Endodermal cell (in vitro differentiated cells): ENCODE results near the gene EIF4E3. TPM values are rescaled to one million over a fixed set of nuclear protein-coding genes. Genes with fewer than 3 reads are reported as not detected.

Source experiments
- DNase-seq: peaks from one replicate; pipeline ENCODE4 v3.0.0-alpha.2; 2017
- H3K27ac ChIP-seq: 2 replicates; pipeline ENCODE4 v1.5.1; 2013; ENCODE audit warnings: mild to moderate bottlenecking, low read depth, low read length, moderate library complexity
- H3K27me3 ChIP-seq: 2 replicates; pipeline ENCODE4 v1.6.1; 2013; ENCODE audit warnings: mild to moderate bottlenecking, low read length, moderate library complexity; ENCODE audit not compliant: insufficient read depth, control insufficient read depth, poor library complexity, severe bottlenecking
- H3K36me3 ChIP-seq: 2 replicates; pipeline ENCODE4 v1.7.0; 2013; ENCODE audit warnings: mild to moderate bottlenecking, low read length, moderate library complexity; ENCODE audit not compliant: control insufficient read depth, insufficient read depth
- H3K4me1 ChIP-seq: one replicate; pipeline ENCODE4 v1.7.0; 2013; ENCODE audit warnings: low read length; ENCODE audit not compliant: control insufficient read depth, insufficient read depth
- H3K4me3 ChIP-seq: 2 replicates; pipeline ENCODE4 v1.5.1; 2013; ENCODE audit warnings: mild to moderate bottlenecking, low read length, moderate library complexity
- H3K9ac ChIP-seq: 2 replicates; pipeline ENCODE4 v1.6.1; 2013; ENCODE audit warnings: mild to moderate bottlenecking, low read length, moderate library complexity; ENCODE audit not compliant: poor library complexity, severe bottlenecking; ENCODE audit errors: extremely low read depth
- H3K9me3 ChIP-seq: 2 replicates; pipeline ENCODE4 v1.6.1; 2013; ENCODE audit warnings: mild to moderate bottlenecking, low read length, moderate library complexity; ENCODE audit not compliant: control insufficient read depth
- H3K27ac Mint-ChIP-seq: 2 replicates; pipeline ENCODE4 v1.8.0; 2020; ENCODE audit warnings: mixed read lengths
- H3K27me3 Mint-ChIP-seq: 2 replicates; pipeline ENCODE4 v1.8.0; 2021; ENCODE audit warnings: mild to moderate bottlenecking, mixed read lengths; ENCODE audit not compliant: insufficient read depth
- H3K36me3 Mint-ChIP-seq: 2 replicates; pipeline ENCODE4 v1.8.0; 2020; ENCODE audit warnings: low read depth, mixed read lengths
- H3K4me1 Mint-ChIP-seq: 2 replicates; pipeline ENCODE4 v1.8.0; 2020; ENCODE audit warnings: mixed read lengths
- H3K4me3 Mint-ChIP-seq: 2 replicates; pipeline ENCODE4 v1.8.0; 2020; ENCODE audit warnings: mild to moderate bottlenecking, moderate library complexity, mixed read lengths
- H3K9me3 Mint-ChIP-seq: 2 replicates; pipeline ENCODE4 v1.8.0; 2020; ENCODE audit warnings: mild to moderate bottlenecking, mixed read lengths
- WGBS, 2 experiments: methylation state at CpG; one replicate each; pipeline versions ENCODE4 v1.1.5 to v1.1.7; 2013; ENCODE audit warnings: missing lambda C conversion rate in 2 of 2, mixed read lengths in 1 of 2; ENCODE audit not compliant: insufficient coverage in 1 of 2, insufficient read length in 1 of 2; 5-methylcytosine and 5-hydroxymethylcytosine counted together
- total RNA-seq, 2 donors: library from RNA; stranded (reverse); fragmentation: NEBNext Ultra II Directional in 1 of 2; extraction: Animal tissue kit (Norgen Biotek cat#: 25700) in 1 of 2; gene quantifications; 2 replicates in 1 of 2; 3 replicates in 1 of 2; pipeline ENCODE4 v1.2.1, GENCODE V29; 2021
- TF ChIP-seq, protein P1 (sequence below): fragments of 200-600 bp; sonication (generic); conservative IDR thresholded peaks from 2 replicates; pipeline ENCODE4 v1.5.0; 2021; ENCODE audit warnings: antibody characterized with exemption, mild to moderate bottlenecking

The EIF4E3 gene
- total RNA-seq, 2 donors from 2014 or later: 1.9 to 5.5 TPM

DNA sequence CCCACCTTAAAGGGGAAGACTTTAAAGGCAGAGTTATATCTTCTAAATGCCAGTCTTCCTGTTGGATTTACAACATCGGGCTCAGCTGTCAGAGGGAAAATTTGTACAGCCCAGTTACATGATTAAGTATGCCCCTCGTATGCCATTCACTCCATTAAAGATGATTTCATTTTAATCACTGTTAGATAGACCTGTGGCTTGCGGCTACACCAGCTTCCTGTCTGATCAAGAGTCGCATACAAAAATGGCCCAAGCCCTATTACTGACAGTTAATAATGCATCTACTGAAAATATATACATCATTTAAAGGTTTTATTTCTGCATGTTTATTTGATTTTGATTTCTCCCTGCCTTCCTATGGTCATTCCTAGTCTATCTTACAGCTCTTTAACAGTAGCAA lies 7.1 kb downstream of the EIF4E3 start:
- no peaks in the 10 kb centered on the region for H3K4me1 Mint-ChIP-seq
- H3K9me3 Mint-ChIP-seq: no peaks in the 10 kb centered on the region
- no peak overlapping the region for H3K27ac Mint-ChIP-seq
- H3K4me1 ChIP-seq: peaks cover 2% of the 10 kb centered on the region
- H3K4me3 Mint-ChIP-seq: no peak overlapping the region
- no peak for DNase-seq
- H3K4me3 ChIP-seq: no peak overlapping the region
- H3K9me3 ChIP-seq: no peaks in the 10 kb centered on the region
- H3K27me3 Mint-ChIP-seq: peaks cover 54% of the 10 kb centered on the region
- TF ChIP-seq, protein P1, sequence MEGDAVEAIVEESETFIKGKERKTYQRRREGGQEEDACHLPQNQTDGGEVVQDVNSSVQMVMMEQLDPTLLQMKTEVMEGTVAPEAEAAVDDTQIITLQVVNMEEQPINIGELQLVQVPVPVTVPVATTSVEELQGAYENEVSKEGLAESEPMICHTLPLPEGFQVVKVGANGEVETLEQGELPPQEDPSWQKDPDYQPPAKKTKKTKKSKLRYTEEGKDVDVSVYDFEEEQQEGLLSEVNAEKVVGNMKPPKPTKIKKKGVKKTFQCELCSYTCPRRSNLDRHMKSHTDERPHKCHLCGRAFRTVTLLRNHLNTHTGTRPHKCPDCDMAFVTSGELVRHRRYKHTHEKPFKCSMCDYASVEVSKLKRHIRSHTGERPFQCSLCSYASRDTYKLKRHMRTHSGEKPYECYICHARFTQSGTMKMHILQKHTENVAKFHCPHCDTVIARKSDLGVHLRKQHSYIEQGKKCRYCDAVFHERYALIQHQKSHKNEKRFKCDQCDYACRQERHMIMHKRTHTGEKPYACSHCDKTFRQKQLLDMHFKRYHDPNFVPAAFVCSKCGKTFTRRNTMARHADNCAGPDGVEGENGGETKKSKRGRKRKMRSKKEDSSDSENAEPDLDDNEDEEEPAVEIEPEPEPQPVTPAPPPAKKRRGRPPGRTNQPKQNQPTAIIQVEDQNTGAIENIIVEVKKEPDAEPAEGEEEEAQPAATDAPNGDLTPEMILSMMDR: no peak
- no peak overlapping the region for H3K27ac ChIP-seq
- 89 to 100% methylated on average over 1 to 4 of the region's 4 CpGs for WGBS, 2 experiments
- no peaks in the 10 kb centered on the region for H3K36me3 ChIP-seq
- H3K9ac ChIP-seq: no peak overlapping the region
- H3K36me3 Mint-ChIP-seq: no peaks in the 10 kb centered on the region
- H3K27me3 ChIP-seq: peaks cover 67% of the 10 kb centered on the region

DNA sequence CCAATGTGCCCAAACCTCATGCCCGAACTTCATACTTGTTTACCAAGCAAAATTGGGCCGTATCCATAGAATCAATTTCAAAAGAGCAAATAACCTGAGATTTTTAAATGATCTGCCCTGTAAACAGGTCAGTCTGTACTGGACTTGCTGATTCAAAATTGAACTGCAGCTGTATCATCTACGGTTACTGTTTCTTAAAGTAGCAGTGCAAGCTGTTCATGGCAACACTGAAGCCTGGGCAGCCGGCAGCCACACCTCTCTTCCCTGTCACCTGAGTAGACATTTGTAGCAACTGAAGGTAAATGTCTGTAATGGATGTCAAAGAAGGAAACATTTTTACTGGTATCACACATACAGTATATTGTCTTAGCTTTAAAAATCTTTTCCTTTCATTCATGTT lies 10.6 kb downstream of the EIF4E3 start:
- no peak overlapping the region for H3K27ac ChIP-seq
- peaks cover 2% of the 10 kb centered on the region for H3K4me1 ChIP-seq
- H3K4me3 Mint-ChIP-seq: no peak overlapping the region
- H3K27me3 Mint-ChIP-seq: peaks cover 25% of the 10 kb centered on the region
- no peak for DNase-seq
- H3K27me3 ChIP-seq: peaks cover 39% of the 10 kb centered on the region
- TF ChIP-seq, protein P1: no peak
- H3K9ac ChIP-seq: no peak overlapping the region
- no peak overlapping the region for H3K4me3 ChIP-seq
- H3K4me1 Mint-ChIP-seq: peaks cover 3% of the 10 kb centered on the region
- no peaks in the 10 kb centered on the region for H3K9me3 ChIP-seq
- 72 to 83% methylated on average over 3 to 4 of the region's 4 CpGs for WGBS, 2 experiments
- H3K36me3 Mint-ChIP-seq: no peaks in the 10 kb centered on the region
- no peaks in the 10 kb centered on the region for H3K9me3 Mint-ChIP-seq
- H3K27ac Mint-ChIP-seq: no peak overlapping the region
- H3K36me3 ChIP-seq: no peaks in the 10 kb centered on the region

DNA sequence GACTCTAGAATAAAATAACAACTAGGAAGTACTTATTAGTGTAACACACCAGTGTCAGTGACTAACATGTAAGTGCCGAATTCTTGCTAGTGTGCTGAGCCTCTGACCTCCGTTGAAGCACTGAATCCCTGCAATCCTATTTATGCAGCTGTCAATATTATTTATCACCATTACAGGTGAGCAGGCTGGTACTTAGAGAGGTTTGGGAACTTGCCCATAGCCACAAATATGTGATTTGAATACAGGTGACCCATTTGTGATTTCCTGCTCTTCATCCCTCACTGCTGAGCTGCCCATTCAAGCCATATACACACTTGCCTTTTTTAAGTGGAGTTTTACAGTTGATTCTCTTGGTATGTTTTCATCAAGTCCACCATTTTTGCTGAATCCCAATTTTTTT lies 12.2 kb downstream of the EIF4E3 start:
- TF ChIP-seq, protein P1: no peak
- H3K4me1 Mint-ChIP-seq: peaks cover 3% of the 10 kb centered on the region
- Histone ChIP-seq H3K4me3 (no peak overlapping the region), H3K9me3 (no peaks in the 10 kb centered on the region), H3K4me1 (peaks cover 2% of the 10 kb centered on the region), H3K9ac (no peak overlapping the region), H3K36me3 (no peaks in the 10 kb centered on the region), H3K27me3 (peaks cover 23% of the 10 kb centered on the region), H3K27ac (no peak overlapping the region)
- no peak overlapping the region for H3K27ac Mint-ChIP-seq
- WGBS, 2 experiments: 85 to 100% methylated on average over 1 to 2 of the region's 2 CpGs
- H3K9me3 Mint-ChIP-seq: no peaks in the 10 kb centered on the region
- DNase-seq: no peak
- H3K36me3 Mint-ChIP-seq: no peaks in the 10 kb centered on the region
- H3K4me3 Mint-ChIP-seq: no peak overlapping the region
- H3K27me3 Mint-ChIP-seq: peaks cover 11% of the 10 kb centered on the region
